Stimulated activated CD8-positive, alpha-beta memory T cell treated with anti-CD3 and anti-CD28 coated beads, Interleukin-15, amount 100 ng/mL, for 4 hours (primary cell): ENCODE measurements around the gene CPEB3.
"Not testable (repeated sequence)": the region's sequence is repeated elsewhere in the genome, so short reads cannot be mapped to it uniquely, and the experiment has no call there.

Experiments
- DNase-seq, 2 donors: peaks; one replicate each; pipeline ENCODE4 v3.0.0-alpha.2; 2020; ENCODE audit warnings: low read depth in 2 of 2

The CPEB3 gene

GRCh38 chr10:92290837-92291615, at the start of gene CPEB3, which contains the start of gene MARCHF5:
Gene CPEB3, minus strand, starts transcription at chr10:92291078. Its CDS starts 50,728 bp downstream, at chr10:92240350.
Gene MARCHF5, plus strand, starts transcription at chr10:92291167. Its CDS starts 328 bp downstream, at chr10:92291495.
- peak; percentile 80 to 82 for DNase-seq

- DNase-seq, result not testable (repeated sequence)
These were observed 39.0 kb upstream of the CPEB3 start for GRCh38 chr10:92329927-92330326.

- no peak for DNase-seq
These were observed 38.1 kb upstream of the CPEB3 start for GRCh38 chr10:92328993-92329392.

DNA sequence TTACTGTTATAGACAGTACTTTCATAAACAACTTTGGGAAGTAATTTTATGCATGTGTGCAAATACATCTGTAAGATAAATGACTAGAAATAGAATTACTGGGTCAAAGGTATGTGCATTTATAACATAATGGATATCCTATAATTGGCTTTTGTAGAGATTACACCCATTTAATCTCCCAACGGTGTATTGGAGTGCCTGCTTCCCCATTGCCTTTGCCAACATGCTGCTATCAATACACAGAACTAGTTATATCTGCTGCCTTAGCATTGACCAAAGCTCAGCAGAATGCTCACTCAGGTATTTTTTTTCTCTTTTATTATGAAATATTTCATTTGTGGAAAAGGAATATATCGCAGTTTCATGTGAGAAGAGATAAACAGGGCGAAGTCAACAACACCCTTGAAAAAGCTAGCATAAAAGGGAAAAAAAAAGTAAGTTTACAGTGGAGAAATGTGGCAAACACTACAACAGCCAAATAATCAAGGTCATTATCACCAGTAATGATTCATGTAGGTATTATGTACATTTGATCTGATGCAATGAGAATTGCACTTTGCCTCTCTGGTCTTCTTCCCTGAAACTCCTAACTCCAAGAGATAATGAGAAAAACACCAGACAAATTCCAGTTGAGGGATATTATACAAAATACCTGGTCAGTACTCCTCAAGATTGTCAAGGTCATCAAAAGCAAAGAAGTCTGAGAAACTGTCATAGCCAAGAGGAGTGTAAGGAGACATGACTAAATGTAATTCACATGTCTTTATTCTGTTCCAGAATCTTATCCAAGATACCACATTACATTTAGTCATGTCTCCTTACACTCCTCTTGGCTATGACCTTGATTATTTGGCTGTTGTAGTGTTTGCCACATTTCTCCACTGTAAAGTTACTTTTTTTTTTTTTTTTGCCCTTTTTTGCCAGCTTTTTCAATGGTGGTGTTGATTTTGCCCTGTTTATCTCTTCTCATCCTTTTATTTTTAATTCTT, 36.9 kb upstream of the CPEB3 start:
- no peak for DNase-seq

DNA sequence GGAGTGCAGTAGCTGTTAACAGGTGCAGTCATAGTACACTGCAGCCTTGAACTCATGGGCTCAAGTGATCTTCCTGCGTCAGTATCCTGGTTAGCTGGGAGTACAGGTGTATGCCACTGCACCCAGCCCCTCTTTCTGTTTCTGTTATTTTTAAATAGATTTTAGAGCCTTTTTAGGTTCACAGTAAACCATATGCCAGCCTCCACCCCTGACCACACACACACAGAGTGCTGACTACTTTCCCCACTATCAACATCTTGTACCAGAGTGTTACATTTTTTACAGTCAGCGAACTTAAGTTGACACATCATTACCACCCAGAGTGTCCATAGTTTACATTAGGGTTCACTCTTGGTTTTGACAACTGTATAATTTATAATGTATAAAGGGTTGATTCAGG, 32.2 kb upstream of the CPEB3 start:
- DNase-seq, result no peak

DNA sequence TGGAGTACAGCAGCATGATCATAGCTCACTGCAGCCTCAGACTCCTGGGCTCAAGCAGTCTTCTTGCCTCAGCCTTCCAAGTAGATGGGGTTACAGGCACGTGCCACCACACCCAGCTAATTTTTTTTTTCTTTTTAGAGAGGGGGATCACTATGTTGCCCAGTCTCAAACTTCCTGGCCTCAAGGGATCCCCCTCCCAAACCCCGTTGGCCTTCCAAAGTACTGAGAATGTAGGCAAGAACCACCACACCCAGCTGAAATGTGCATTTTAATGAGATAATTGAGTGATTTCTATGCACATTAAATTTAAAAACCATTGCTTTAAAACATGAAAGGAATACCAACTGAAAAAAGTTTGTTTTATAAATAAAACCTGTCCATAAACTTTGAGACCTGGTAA, 25.7 kb upstream of the CPEB3 start:
- DNase-seq, result no peak

DNA sequence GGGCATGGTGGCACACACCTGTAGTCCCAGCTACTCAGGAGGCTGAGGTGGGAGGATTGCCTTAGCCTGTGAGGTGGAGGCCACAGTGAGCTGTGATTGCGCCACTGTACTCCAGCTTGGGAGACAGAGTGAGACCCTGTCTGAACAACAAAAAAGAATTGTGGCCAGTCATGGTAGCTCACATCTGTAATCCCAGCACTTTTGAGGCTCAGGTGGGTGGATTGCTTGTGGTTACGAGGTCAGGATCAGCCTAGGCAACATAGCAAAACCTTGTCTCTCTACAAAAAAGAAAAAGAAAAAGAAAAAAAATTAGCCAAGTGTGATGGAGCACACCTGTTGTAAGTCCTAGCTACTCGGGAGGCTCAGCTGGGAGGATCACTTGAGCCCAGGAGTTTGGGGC, 22.9 kb upstream of the CPEB3 start:
- no peak for DNase-seq

- DNase-seq, result no peak
These were observed 18.4 kb upstream of the CPEB3 start for GRCh38 chr10:92309272-92309671.

DNA sequence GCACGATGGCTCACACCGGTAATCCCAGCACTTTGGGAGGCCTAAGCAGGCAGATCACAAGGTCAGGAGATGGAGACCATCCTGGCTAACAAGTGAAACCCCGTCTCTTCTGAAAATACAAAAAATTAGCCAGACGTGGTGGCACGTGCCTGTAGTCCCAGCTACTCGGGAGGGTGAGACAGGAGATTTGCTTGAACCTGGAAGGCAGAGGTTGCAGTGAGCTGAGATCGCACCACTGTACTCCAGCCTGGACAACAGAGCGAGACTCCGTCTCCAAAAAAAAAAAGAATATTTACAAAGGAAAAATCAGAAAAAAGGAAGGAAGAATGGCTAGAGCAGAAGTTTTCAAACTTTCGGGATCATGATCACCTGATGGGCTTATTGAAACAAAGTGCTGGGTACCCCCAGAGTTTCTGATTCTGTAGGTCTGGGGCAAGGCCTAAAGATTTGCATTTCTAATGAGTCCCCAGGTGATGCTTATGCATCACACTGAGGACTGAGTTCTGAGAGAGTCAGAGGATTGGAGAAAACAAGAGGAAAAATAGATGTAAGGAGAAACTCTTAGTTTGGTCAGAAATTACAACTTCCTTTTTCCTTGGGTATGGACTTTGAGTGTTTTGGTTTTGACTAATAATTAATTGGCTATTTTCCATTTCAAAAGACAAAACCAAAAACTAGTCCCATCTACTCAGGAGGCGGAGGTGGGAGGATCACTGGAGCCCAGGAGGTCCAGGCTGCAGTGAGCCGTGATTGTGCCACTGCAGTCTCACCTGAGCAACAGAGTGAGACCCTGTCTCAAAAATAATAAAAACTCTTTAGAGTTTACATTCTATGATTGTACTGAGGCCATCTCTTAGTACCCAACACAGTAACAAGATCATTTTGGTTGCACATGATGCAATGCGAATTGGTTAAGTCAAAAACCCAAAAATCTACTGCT, 14.5 kb upstream of the CPEB3 start:
- DNase-seq, result no peak

DNA sequence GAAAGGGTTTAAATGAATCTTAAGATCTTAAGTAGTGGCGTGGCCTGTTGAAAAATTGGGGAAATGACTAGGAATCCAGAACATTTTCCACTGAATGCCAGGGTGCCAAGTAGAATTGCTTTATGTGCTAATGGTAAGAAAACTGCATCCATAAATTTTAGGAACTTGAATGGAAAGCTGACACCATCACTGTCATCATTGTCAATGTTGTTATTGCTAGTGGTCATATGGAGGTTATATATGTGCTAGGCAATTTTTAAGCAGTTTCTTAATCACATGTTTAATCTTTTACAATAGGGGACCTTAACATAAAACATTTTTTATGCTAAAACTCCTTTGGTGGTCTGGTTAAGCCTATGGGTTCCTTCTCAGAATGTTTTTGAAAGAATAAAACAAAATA, 13.2 kb upstream of the CPEB3 start:
- DNase-seq, result no peak

- DNase-seq, result no peak
These were observed 12.2 kb upstream of the CPEB3 start for GRCh38 chr10:92303096-92303495.

- DNase-seq, result no peak
These were observed 7.6 kb upstream of the CPEB3 start for GRCh38 chr10:92298487-92298886.

DNA sequence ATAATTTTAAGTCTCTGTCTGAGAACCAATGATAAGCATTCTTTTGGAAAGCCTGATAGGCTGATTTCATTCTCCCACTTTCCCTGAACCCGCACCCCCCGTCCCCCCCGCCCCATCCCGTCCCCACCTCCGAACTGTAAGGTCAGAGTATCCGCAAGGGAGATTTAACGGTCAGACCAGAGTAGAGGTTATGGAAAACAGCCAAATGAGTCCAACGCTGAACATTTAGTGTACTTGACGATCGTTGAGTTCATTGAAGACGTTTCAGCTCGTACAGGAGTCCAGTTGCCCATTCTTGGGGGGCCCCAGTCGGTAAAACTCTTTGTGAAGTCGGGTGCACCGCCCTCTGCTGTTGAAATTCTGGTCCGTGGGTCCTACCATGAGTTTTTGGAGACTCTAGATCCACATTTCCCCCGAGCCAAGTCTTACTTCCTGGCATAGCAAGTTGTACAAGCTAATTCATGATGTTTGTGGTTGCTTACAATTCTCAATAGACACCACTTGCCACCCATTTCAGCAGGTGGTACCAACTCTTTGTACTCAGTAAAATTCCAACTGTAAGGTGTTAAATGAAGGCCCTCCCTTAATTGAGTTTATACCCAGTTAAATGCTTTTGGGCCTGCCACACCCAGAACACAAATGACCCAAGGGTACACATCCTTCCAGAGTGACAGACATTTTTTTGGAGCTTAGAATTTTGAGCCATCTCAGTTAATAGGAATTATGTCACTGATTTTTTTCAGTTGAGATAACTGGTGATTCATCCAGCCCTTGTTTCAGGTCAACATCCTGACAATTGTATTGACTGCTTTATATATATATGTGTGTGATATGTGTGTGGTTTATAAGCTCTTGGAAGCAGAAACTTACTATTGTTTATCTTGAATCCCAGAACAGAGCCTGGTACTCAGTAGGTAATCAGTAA, 1.3 kb upstream of the CPEB3 start:
- no peak for DNase-seq

- no peak for DNase-seq
These were observed 663 bp upstream of the CPEB3 start for GRCh38 chr10:92291616-92291865.

DNA sequence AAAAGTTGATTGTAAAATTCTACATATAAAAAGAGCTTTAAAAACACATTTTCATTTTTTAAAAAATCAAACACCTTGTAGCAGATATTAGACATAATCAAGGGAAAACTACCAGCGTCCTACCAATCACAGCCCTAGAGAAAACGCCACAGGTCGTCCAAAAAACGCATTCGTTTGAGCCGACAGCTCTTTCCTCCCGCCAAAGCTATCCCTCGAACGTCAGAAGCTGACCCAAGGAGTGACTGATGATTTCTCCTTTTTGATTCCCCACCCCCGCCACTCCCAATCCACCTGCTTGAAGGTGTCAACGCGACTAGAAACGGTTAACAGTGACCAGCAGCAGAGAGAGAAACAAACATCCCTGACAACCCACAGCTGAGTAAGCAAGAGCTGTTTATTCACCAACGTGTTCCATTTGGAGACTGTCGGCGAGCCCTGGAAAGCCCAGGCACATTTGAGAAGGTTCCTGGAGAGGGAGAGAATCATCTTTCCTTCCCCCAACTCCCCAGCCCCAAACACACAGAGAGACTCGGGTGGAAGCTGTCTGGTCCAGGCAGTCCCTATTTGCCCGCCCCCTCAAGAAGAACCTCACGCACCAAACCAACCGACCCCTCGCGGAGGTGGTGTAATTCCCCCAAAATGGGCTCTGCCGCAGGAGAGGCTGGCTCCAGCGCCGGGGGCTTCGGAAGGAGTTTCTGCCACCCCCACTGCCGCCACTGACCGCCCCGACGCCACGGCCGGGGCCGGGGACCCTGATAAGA, 622 bp downstream of the CPEB3 start:
- DNase-seq, result peak in 1 of 2 donors; percentile 8

- no peak for DNase-seq
These were observed 6.7 kb downstream of the CPEB3 start for GRCh38 chr10:92284112-92284704.

- no peak for DNase-seq
These were observed 11.7 kb downstream of the CPEB3 start for GRCh38 chr10:92278996-92279696.

DNA sequence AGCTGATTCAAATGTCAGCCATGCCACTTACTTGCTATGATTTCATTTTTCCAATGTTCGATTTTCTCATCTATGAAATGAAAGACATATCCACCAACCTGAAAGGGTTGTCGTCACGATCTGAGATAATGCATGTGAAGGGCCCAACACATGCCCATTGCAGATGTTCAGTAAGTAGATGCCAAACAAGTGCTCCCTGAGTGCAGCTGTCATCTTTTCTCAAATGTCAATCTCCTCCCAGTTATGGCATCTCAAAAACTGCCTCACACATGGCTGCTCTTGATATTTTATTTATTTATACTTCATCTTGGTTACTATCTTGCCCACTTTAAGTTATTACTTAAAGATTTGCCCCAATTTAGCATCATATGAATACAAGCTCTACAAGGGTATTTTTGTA, 16.8 kb downstream of the CPEB3 start:
- DNase-seq, result no peak

DNA sequence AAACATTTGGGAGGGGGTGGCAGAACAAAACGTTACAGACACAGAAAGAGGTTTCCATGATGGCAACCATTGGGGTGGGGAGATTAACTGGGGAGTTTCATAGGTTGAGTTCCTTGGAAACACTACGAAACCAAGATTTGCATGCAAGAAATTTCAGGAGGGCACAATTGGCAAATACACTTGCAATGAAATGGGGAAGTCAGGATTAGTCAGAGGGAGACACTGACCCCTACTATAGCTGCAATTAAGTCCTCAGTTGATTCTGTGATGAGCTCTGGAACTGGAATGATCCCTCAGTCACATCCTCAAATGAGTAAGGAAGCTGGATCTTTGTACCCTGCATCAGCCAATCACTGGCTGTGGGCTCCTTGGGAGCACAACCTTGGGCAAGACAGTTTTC, 22.1 kb downstream of the CPEB3 start:
- no peak for DNase-seq
